Measurements from ENCODE around the gene ARRDC4. TPM values are rescaled to one million over a fixed set of nuclear protein-coding genes. Genes with fewer than 3 reads are reported as not detected.

Gene ARRDC4
- total and polyA plus RNA-seq, 2 experiments from 2014 or later: 16.9 to 35.3 TPM

- Histone ChIP-seq H3K9me2 (replicated peaks; ENCODE audit: insufficient read depth) (no peaks in the 10 kb centered on the region), H3K27me3 (no peaks in the 10 kb centered on the region), H2AFZ (peak overlapping the region; percentile 18), H3K4me3 (no peak overlapping the region), H3K4me1 (ENCODE audit: insufficient read depth) (no peaks in the 10 kb centered on the region), H3K9me3 (ENCODE audit: low read depth) (no peaks in the 10 kb centered on the region), H3K4me2 (peak overlapping the region; percentile 69), H3K27ac (peak overlapping the region; percentile 58), H3K36me3 (replicated peaks; ENCODE audit: insufficient read depth, low read depth) (no peaks in the 10 kb centered on the region), H3K79me2 (peaks cover 36% of the 10 kb centered on the region), H4K20me1 (ENCODE audit: insufficient read depth, poor library complexity, severe bottlenecking) (no peaks in the 10 kb centered on the region)
- WGBS (ENCODE audit: low lambda C conversion rate, missing lambda C conversion rate): 12% methylated on average over 19 of the region's 19 CpGs
- TF ChIP-seq EZH2 (IDR thresholded peaks at IDR 0.05; ENCODE audit: borderline replicate concordance): no peak
- no peak for TF ChIP-seq EZH2phosphoT487 (IDR thresholded peaks at IDR 0.05; ENCODE audit: low read depth, severe bottlenecking, unreplicated experiment)
- TF ChIP-seq, protein P1, sequence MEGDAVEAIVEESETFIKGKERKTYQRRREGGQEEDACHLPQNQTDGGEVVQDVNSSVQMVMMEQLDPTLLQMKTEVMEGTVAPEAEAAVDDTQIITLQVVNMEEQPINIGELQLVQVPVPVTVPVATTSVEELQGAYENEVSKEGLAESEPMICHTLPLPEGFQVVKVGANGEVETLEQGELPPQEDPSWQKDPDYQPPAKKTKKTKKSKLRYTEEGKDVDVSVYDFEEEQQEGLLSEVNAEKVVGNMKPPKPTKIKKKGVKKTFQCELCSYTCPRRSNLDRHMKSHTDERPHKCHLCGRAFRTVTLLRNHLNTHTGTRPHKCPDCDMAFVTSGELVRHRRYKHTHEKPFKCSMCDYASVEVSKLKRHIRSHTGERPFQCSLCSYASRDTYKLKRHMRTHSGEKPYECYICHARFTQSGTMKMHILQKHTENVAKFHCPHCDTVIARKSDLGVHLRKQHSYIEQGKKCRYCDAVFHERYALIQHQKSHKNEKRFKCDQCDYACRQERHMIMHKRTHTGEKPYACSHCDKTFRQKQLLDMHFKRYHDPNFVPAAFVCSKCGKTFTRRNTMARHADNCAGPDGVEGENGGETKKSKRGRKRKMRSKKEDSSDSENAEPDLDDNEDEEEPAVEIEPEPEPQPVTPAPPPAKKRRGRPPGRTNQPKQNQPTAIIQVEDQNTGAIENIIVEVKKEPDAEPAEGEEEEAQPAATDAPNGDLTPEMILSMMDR (IDR thresholded peaks at IDR 0.05; ENCODE audit: poor library complexity): no peak
- DNase-seq (ENCODE audit: low spot score): peak; percentile 17
Observed at GRCh38 chr15:97959724-97960363, 659 bp upstream of the ARRDC4 start.

- Histone ChIP-seq H3K4me2 (peak overlapping the region; percentile 74), H3K27ac (peak overlapping the region; percentile 69), H3K9me3 (ENCODE audit: low read depth) (no peaks in the 10 kb centered on the region), H2AFZ (peak overlapping the region; percentile 45), H3K4me1 (ENCODE audit: insufficient read depth) (no peaks in the 10 kb centered on the region), H3K36me3 (replicated peaks; ENCODE audit: insufficient read depth, low read depth) (no peaks in the 10 kb centered on the region), H3K27me3 (no peaks in the 10 kb centered on the region), H4K20me1 (ENCODE audit: insufficient read depth, poor library complexity, severe bottlenecking) (no peaks in the 10 kb centered on the region), H3K79me2 (peaks cover 44% of the 10 kb centered on the region), H3K4me3 (peak overlapping the region; percentile 22), H3K9me2 (replicated peaks; ENCODE audit: insufficient read depth) (no peaks in the 10 kb centered on the region)
- peak; percentile 59 for DNase-seq (ENCODE audit: low spot score)
- TF ChIP-seq EZH2 (IDR thresholded peaks at IDR 0.05; ENCODE audit: borderline replicate concordance) (no peak), EZH2phosphoT487 (IDR thresholded peaks at IDR 0.05; ENCODE audit: low read depth, severe bottlenecking, unreplicated experiment) (no peak)
- TF ChIP-seq, protein P1 (IDR thresholded peaks at IDR 0.05; ENCODE audit: poor library complexity): no peak
- 16% methylated on average over 26 of the region's 48 CpGs for WGBS (ENCODE audit: low lambda C conversion rate, missing lambda C conversion rate)
Observed at GRCh38 chr15:97961067-97961954, 808 bp downstream of the ARRDC4 start.

DNA sequence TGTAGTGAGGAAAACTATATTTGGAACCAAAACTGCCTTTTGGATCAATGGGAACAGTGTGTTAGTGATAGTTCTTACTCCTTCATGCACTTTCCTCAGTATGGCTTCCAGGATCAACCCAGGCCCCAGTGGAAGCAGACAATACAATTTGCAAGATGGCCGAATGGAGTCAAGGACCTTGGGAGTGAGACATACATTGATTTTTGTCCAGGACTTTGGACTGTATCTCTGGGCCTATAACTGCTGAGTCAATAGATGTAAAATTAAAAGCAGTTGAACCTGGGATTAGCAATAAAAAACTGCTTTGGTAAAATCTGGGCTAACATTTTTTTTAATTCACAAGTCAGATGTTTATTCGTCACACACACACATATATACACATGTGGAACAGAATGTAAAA lies 1.8 kb downstream of the ARRDC4 start:
- Histone ChIP-seq H4K20me1 (ENCODE audit: insufficient read depth, poor library complexity, severe bottlenecking) (no peaks in the 10 kb centered on the region), H3K4me3 (no peak overlapping the region), H3K4me1 (ENCODE audit: insufficient read depth) (no peaks in the 10 kb centered on the region), H3K27me3 (no peaks in the 10 kb centered on the region), H3K27ac (no peak overlapping the region), H3K9me3 (ENCODE audit: low read depth) (no peaks in the 10 kb centered on the region), H2AFZ (no peak overlapping the region), H3K36me3 (replicated peaks; ENCODE audit: insufficient read depth, low read depth) (no peaks in the 10 kb centered on the region), H3K9me2 (replicated peaks; ENCODE audit: insufficient read depth) (no peaks in the 10 kb centered on the region), H3K4me2 (peak overlapping the region; percentile 74), H3K79me2 (peaks cover 44% of the 10 kb centered on the region)
- TF ChIP-seq EZH2phosphoT487 (IDR thresholded peaks at IDR 0.05; ENCODE audit: low read depth, severe bottlenecking, unreplicated experiment) (no peak), EZH2 (IDR thresholded peaks at IDR 0.05; ENCODE audit: borderline replicate concordance) (no peak)
- TF ChIP-seq, protein P1 (IDR thresholded peaks at IDR 0.05; ENCODE audit: poor library complexity): no peak
- DNase-seq (ENCODE audit: low spot score): no peak
- WGBS (ENCODE audit: low lambda C conversion rate, missing lambda C conversion rate): 93% methylated on average over 2 of the region's 2 CpGs

All from hepatocyte (in vitro differentiated cells).